Activated naive CD4-positive, alpha-beta T cell treated with anti-CD3 and anti-CD28 coated beads, Interleukin-2, amount 50 U/mL, for 16 hours (primary cell): Measurements from ENCODE around the gene GLO1.

Source experiments
- DNase-seq: peaks from one replicate; pipeline ENCODE4 v3.0.0-alpha.2; 2020

Gene GLO1

GRCh38 chr6:38656896-38657295 is 46.0 kb downstream of the GLO1 start:
- no peak for DNase-seq

GRCh38 chr6:38654263-38654662 is 48.7 kb downstream of the GLO1 start:
- no peak for DNase-seq

- no peak for DNase-seq
Observed at GRCh38 chr6:38651121-38651784, 51.7 kb downstream of the GLO1 start.

GRCh38 chr6:38650207-38650752 is 52.7 kb downstream of the GLO1 start:
- DNase-seq, result no peak

GRCh38 chr6:38649744-38650143 is 53.2 kb downstream of the GLO1 start:
- no peak for DNase-seq

GRCh38 chr6:38648629-38649028 is 54.3 kb downstream of the GLO1 start:
- DNase-seq, result no peak

GRCh38 chr6:38646166-38646878 is 56.6 kb downstream of the GLO1 start:
- DNase-seq, result no peak

- no peak for DNase-seq
Observed at GRCh38 chr6:38644951-38645350, 58.0 kb downstream of the GLO1 start.

GRCh38 chr6:38640216-38640909 is 62.6 kb downstream of the GLO1 start:
- DNase-seq, result peak; percentile 11

GRCh38 chr6:38639498-38640215 is 63.3 kb downstream of the GLO1 start, which contains the start of gene BTBD9:
TSS of gene BTBD9 (minus strand) at chr6:38639929.
- peak; percentile 83 for DNase-seq

- peak; percentile 67 for DNase-seq
Observed at GRCh38 chr6:38638941-38639497, 63.9 kb downstream of the GLO1 start.

- no peak for DNase-seq
Observed at GRCh38 chr6:38637756-38638155, 65.2 kb downstream of the GLO1 start.

- DNase-seq, result no peak
Observed at GRCh38 chr6:38636027-38636426, 66.9 kb downstream of the GLO1 start.

- DNase-seq, result no peak
Observed at GRCh38 chr6:38634518-38634917, 68.4 kb downstream of the GLO1 start.

- DNase-seq, result no peak
Observed at GRCh38 chr6:38632490-38632889, 70.5 kb downstream of the GLO1 start.

GRCh38 chr6:38631186-38631783 is 71.7 kb downstream of the GLO1 start:
- no peak for DNase-seq
